Mesenchymal stem cell (in vitro differentiated cells and primary cell): Measurements from ENCODE around the gene ATP5PO.

ENCODE experiments used
- DNase-seq: peaks from one replicate; pipeline ENCODE4 v3.0.0-alpha.2; 2013
- H2AFZ ChIP-seq: one replicate; pipeline ENCODE4 v1.6.1; 2013; ENCODE audit warnings: low read depth, mild to moderate bottlenecking, control low read depth, inconsistent platforms, low read length, moderate library complexity
- H2AK5ac ChIP-seq: 2 replicates; pipeline ENCODE4 v1.6.1; 2013; ENCODE audit warnings: low read length, moderate library complexity, mild to moderate bottlenecking, inconsistent platforms; ENCODE audit not compliant: severe bottlenecking
- H2BK120ac ChIP-seq: one replicate; pipeline ENCODE4 v1.6.1; 2013; ENCODE audit warnings: low read depth, mild to moderate bottlenecking, inconsistent platforms, low read length, moderate library complexity
- H2BK12ac ChIP-seq, 2 experiments: one replicate each; pipeline ENCODE4 v1.6.1; 2013; ENCODE audit warnings: inconsistent platforms in 2 of 2, low read length in 2 of 2, mild to moderate bottlenecking in 2 of 2, moderate library complexity in 2 of 2, control low read depth in 1 of 2
- H2BK15ac ChIP-seq: one replicate; pipeline ENCODE4 v1.6.1; 2013; ENCODE audit warnings: mild to moderate bottlenecking, low read depth, inconsistent platforms; ENCODE audit not compliant: poor library complexity, severe bottlenecking
- H2BK5ac ChIP-seq: 2 replicates; pipeline ENCODE4 v1.6.1; 2013; ENCODE audit warnings: low read depth, mild to moderate bottlenecking, low read length, control low read depth, inconsistent platforms; ENCODE audit not compliant: poor library complexity, severe bottlenecking
- H3K14ac ChIP-seq, 2 experiments: one replicate each; pipeline ENCODE4 v1.6.1; 2013; ENCODE audit warnings: inconsistent platforms in 2 of 2, low read length in 2 of 2, control low read depth in 1 of 2, mild to moderate bottlenecking in 1 of 2, moderate library complexity in 1 of 2
- H3K18ac ChIP-seq, 2 experiments: one replicate each; pipeline ENCODE4 v1.6.1; 2013; ENCODE audit warnings: inconsistent platforms in 2 of 2, low read length in 2 of 2, control low read depth in 1 of 2, low read depth in 1 of 2, mild to moderate bottlenecking in 1 of 2
- H3K23ac ChIP-seq, 2 experiments: one replicate each; pipeline ENCODE4 v1.6.1; 2013; ENCODE audit warnings: inconsistent platforms in 2 of 2, low read length in 2 of 2, mild to moderate bottlenecking in 2 of 2, moderate library complexity in 2 of 2, control low read depth in 1 of 2
- H3K27ac ChIP-seq: 2 replicates; pipeline ENCODE4 v1.5.1; 2013; ENCODE audit warnings: mild to moderate bottlenecking, moderate library complexity, low read length, control low read depth, inconsistent platforms; ENCODE audit not compliant: poor library complexity, severe bottlenecking
- H3K27me3 ChIP-seq, 2 experiments: 2 replicates each; pipeline versions ENCODE4 v1.6.1 to v1.7.0; 2013; ENCODE audit warnings: low read length in 2 of 2, mild to moderate bottlenecking in 2 of 2, moderate library complexity in 2 of 2, control low read depth in 1 of 2, inconsistent platforms in 1 of 2; ENCODE audit not compliant: control insufficient read depth in 1 of 2, insufficient read depth in 1 of 2
- H3K36me3 ChIP-seq, 2 experiments: 2 replicates each; pipeline versions ENCODE4 v1.6.1 to v1.7.0; 2013; ENCODE audit warnings: low read length in 2 of 2, control low read depth in 1 of 2, inconsistent platforms in 1 of 2, low read depth in 1 of 2, mild to moderate bottlenecking in 1 of 2; ENCODE audit not compliant: insufficient read depth in 2 of 2, control insufficient read depth in 1 of 2
- H3K4ac ChIP-seq, 2 experiments: one replicate each; pipeline ENCODE4 v1.6.1; 2013; ENCODE audit warnings: inconsistent platforms in 2 of 2, low read length in 2 of 2, mild to moderate bottlenecking in 2 of 2, moderate library complexity in 2 of 2, control low read depth in 1 of 2, low read depth in 1 of 2
- H3K4me1 ChIP-seq: 2 replicates; pipeline ENCODE4 v1.6.1; 2013; ENCODE audit warnings: low read depth, low read length, control low read depth; ENCODE audit not compliant: control insufficient read depth, insufficient read depth
- H3K4me2 ChIP-seq: 2 replicates; pipeline ENCODE4 v1.6.1; 2013; ENCODE audit warnings: low read length, mild to moderate bottlenecking, inconsistent platforms; ENCODE audit not compliant: poor library complexity, severe bottlenecking
- H3K4me3 ChIP-seq, 2 experiments: 2 replicates each; pipeline versions ENCODE4 v1.5.1 to v1.7.0; 2013; ENCODE audit warnings: low read length in 2 of 2, mild to moderate bottlenecking in 2 of 2, control low read depth in 1 of 2, low read depth in 1 of 2; ENCODE audit not compliant: insufficient read depth in 1 of 2
- H3K79me1 ChIP-seq: replicated peaks from 2 replicates; pipeline ENCODE4 v1.6.1; 2013; ENCODE audit warnings: mild to moderate bottlenecking, control low read depth, low read length, inconsistent platforms; ENCODE audit not compliant: poor library complexity, severe bottlenecking
- H3K9ac ChIP-seq: 2 replicates; pipeline ENCODE4 v1.7.0; 2013; ENCODE audit warnings: mild to moderate bottlenecking, low read length, moderate library complexity
- H3K9me3 ChIP-seq: 2 replicates; pipeline ENCODE4 v1.7.0; 2013; ENCODE audit warnings: mild to moderate bottlenecking, low read length; ENCODE audit not compliant: control insufficient read depth
- H4K8ac ChIP-seq: one replicate; pipeline ENCODE4 v1.6.1; 2013; ENCODE audit warnings: inconsistent platforms, mild to moderate bottlenecking, low read length, moderate library complexity
- H4K91ac ChIP-seq: one replicate; pipeline ENCODE4 v1.6.1; 2013; ENCODE audit warnings: mild to moderate bottlenecking, low read length, inconsistent platforms
- WGBS: methylation state at CpG from one replicate; pipeline ENCODE4 v1.1.7; 2013; ENCODE audit warnings: mixed read lengths; 5-methylcytosine and 5-hydroxymethylcytosine counted together

Gene ATP5PO

GRCh38 chr21:33901412-33902288, 14.0 kb downstream of the ATP5PO start:
- Histone ChIP-seq H4K91ac (no peak overlapping the region), H2AK5ac (no peak overlapping the region), H3K36me3 (peaks cover 41 to 68% of the 10 kb centered on the region in 2 experiments), H3K27ac (no peak overlapping the region), H2BK5ac (no peak overlapping the region), H3K79me1 (peaks cover 9% of the 10 kb centered on the region), H2BK12ac (no peak overlapping the region), H3K9ac (no peak overlapping the region), H2BK120ac (no peak overlapping the region), H3K18ac (no peak overlapping the region), H3K4me3 (no peak overlapping the region), H3K27me3 (no peaks in the 10 kb centered on the region), H3K9me3 (no peaks in the 10 kb centered on the region), H3K4ac (peak overlapping the region in 1 of 2 experiments; percentile 18), H3K4me2 (no peak overlapping the region), H3K23ac (no peak overlapping the region), H4K8ac (no peak overlapping the region), H2AFZ (no peak overlapping the region), H3K4me1 (peaks cover 13% of the 10 kb centered on the region), H2BK15ac (no peak overlapping the region), H3K14ac (no peak overlapping the region)
- 75% methylated on average over 12 of the region's 13 CpGs for WGBS
- peak; percentile 58 for DNase-seq

DNA sequence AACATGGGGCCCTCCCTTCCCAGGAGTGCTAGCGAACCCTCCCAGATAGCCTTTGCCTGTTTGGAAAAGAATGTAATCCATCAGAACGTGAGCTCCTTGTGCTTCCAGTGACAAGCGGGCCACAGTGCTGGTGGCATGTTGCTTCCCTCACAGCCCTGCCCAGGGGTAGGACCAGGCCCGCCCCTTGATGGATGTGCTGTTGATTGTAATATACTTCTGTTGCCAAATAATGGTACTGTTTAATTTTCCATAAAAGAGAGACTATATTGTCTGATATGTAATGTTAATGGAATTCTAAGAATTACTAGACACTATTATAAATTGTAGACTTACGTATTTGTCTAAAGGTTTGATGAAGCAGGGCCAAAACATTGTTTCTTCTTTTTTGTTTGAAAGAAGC, 16.4 kb downstream of the ATP5PO start:
- 91% methylated on average over 4 of the region's 5 CpGs for WGBS
- peak overlapping the region; percentile 43 for H3K27ac ChIP-seq

DNA sequence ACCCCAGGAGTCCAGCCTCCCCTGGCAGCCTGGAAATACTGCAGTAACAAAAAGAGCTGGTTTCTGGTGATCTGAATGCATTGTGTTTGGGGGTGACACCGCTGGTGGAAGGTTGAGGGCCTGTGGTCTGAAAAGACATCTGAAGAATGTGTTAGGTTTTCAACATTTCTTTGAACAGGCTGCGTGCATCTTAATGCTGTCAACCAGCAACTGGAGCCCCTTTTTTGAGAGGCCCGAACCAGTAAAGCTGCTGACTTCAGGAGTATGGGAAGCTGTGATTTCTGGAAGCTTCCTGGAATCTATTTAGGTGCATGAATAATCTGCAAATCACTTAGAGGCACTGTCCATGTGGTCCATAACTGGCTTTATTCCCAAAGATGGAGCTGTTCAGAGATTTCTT, 17.0 kb downstream of the ATP5PO start:
- no peak overlapping the region for H2BK120ac ChIP-seq
- peak overlapping the region in 1 of 2 experiments; percentile 9 for H3K4ac ChIP-seq
- H3K9ac ChIP-seq, result no peak overlapping the region
- peak overlapping the region; percentile 74 for H2BK5ac ChIP-seq
- no peak for DNase-seq
- no peak overlapping the region for H4K91ac ChIP-seq
- H3K4me2 ChIP-seq, result no peak overlapping the region
- 83% methylated on average over 3 of the region's 3 CpGs for WGBS
- H2BK12ac ChIP-seq, result no peak overlapping the region
- no peaks in the 10 kb centered on the region for H3K27me3 ChIP-seq
- no peak overlapping the region for H2BK15ac ChIP-seq
- H3K18ac ChIP-seq, result no peak overlapping the region
- peak overlapping the region; percentile 73 for H2AK5ac ChIP-seq
- H3K23ac ChIP-seq, result no peak overlapping the region
- H2AFZ ChIP-seq, result no peak overlapping the region
- H3K79me1 ChIP-seq, result no peaks in the 10 kb centered on the region
- H4K8ac ChIP-seq, result no peak overlapping the region
- peaks cover 22% of the 10 kb centered on the region for H3K4me1 ChIP-seq
- peak overlapping the region; percentile 43 for H3K27ac ChIP-seq
- no peak overlapping the region for H3K14ac ChIP-seq
- no peak overlapping the region for H3K4me3 ChIP-seq
- peaks cover 24 to 38% of the 10 kb centered on the region in 2 experiments for H3K36me3 ChIP-seq
- H3K9me3 ChIP-seq, result no peaks in the 10 kb centered on the region

More for the DNA sequence above, 16.4 kb downstream of the ATP5PO start:
- Histone ChIP-seq H2BK5ac (peak overlapping the region; percentile 74), H2BK12ac (peak overlapping the region in 1 of 2 experiments; percentile 17), H2BK120ac (no peak overlapping the region), H3K4me1 (peaks cover 22% of the 10 kb centered on the region), H3K79me1 (no peaks in the 10 kb centered on the region), H3K14ac (no peak overlapping the region), H3K4me3 (no peak overlapping the region), H2AK5ac (peak overlapping the region; percentile 73), H3K4me2 (no peak overlapping the region), H3K9me3 (no peaks in the 10 kb centered on the region), H2BK15ac (no peak overlapping the region), H3K27me3 (no peaks in the 10 kb centered on the region), H3K23ac (peak overlapping the region in 1 of 2 experiments; percentile 53), H2AFZ (no peak overlapping the region), H4K8ac (no peak overlapping the region), H3K36me3 (peaks cover 28 to 45% of the 10 kb centered on the region in 2 experiments), H4K91ac (no peak overlapping the region), H3K4ac (no peak overlapping the region), H3K9ac (no peak overlapping the region), H3K18ac (no peak overlapping the region)
- DNase-seq, result no peak

DNA sequence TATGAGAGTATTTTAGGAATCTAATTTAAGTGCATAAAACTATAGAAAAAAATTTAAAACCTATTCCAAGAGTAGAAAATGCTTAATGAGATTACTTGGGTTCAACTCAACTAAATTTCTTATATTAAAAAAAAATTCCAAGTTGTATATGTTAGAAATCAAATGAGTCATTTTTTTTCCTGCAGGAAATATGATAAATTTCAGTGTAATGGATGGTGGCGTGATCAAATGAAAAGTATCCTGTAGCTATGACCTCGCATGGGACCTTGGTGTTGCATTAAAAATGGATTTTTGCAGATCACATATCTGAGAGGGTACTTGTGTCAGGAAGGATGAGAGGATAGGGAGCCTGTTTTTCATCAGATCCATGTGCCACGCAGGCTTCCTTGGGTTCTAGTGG, 17.9 kb downstream of the ATP5PO start:
- DNase-seq, result no peak
- Histone ChIP-seq H3K9me3 (no peaks in the 10 kb centered on the region), H3K4me1 (peaks cover 22% of the 10 kb centered on the region), H2BK12ac (no peak overlapping the region), H2AFZ (no peak overlapping the region), H3K4me3 (no peak overlapping the region), H3K4me2 (no peak overlapping the region), H3K14ac (no peak overlapping the region), H3K9ac (no peak overlapping the region), H2BK15ac (no peak overlapping the region), H3K23ac (no peak overlapping the region), H4K91ac (no peak overlapping the region), H3K18ac (no peak overlapping the region), H2BK120ac (no peak overlapping the region), H3K4ac (no peak overlapping the region), H2BK5ac (no peak overlapping the region), H3K27me3 (no peaks in the 10 kb centered on the region), H3K36me3 (peaks cover 21 to 30% of the 10 kb centered on the region in 2 experiments), H2AK5ac (peak overlapping the region; percentile 78), H3K79me1 (no peaks in the 10 kb centered on the region), H4K8ac (no peak overlapping the region), H3K27ac (no peak overlapping the region)
- 94% methylated on average over 3 of the region's 3 CpGs for WGBS
